B cell (primary cell): Measurements from ENCODE around the gene COL8A2.

Experiments
- EZH2 ChIP-seq: IDR thresholded peaks from 2 replicates; pipeline ENCODE4 v1.6.1; 2012; ENCODE audit warnings: borderline replicate concordance, low read depth, mild to moderate bottlenecking, moderate library complexity, low read length; ENCODE audit not compliant: insufficient read depth, poor library complexity, severe bottlenecking
- TF ChIP-seq, protein P1 (sequence below): fragments of 200-600 bp; IDR thresholded peaks from one replicate; pipeline ENCODE4 v1.8.0; 2022; ENCODE audit warnings: antibody characterized with exemption, mild to moderate bottlenecking

DNA sequence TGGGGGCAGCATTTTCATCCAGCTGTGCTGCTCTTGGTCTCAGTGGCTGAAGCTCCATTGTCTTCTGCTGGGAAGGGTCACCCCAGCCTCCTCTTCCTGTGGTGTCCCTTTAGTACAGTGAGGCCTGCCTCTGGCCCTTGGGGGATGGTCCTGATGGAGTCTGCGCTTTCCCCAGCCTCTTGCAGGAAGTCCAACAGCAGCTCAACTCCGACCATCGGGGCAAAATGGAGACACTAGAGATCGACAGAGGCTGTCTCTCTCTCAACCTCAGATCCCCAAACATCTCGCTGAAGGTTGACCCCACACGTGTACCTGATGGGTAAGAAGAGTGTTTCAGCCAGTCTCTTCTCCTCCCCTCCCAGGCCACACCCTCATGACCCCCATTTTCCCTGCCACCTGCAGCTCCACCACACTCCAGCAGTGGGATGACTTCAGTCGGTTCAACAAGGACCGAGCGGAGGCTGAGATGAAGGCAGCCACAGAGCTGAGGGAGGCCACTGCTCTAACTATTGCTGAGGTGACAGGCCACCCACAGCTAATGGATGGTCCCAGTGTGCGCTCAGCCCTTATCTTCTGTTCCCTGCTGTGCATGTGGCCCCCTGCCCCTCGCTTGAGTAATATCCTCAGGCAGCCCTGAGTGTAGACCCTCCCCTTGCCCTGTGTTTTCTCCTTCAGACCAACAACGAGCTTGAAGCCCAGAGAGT is 38.3 kb downstream of the COL8A2 start:
- TF ChIP-seq, protein P1, sequence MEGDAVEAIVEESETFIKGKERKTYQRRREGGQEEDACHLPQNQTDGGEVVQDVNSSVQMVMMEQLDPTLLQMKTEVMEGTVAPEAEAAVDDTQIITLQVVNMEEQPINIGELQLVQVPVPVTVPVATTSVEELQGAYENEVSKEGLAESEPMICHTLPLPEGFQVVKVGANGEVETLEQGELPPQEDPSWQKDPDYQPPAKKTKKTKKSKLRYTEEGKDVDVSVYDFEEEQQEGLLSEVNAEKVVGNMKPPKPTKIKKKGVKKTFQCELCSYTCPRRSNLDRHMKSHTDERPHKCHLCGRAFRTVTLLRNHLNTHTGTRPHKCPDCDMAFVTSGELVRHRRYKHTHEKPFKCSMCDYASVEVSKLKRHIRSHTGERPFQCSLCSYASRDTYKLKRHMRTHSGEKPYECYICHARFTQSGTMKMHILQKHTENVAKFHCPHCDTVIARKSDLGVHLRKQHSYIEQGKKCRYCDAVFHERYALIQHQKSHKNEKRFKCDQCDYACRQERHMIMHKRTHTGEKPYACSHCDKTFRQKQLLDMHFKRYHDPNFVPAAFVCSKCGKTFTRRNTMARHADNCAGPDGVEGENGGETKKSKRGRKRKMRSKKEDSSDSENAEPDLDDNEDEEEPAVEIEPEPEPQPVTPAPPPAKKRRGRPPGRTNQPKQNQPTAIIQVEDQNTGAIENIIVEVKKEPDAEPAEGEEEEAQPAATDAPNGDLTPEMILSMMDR, result no peak
- no peak for TF ChIP-seq EZH2
